22Rv1 (cell line): ENCODE results near the gene LRRC39.

ENCODE experiments used
- ZFX ChIP-seq: fragments of 450-650 bp; IDR thresholded peaks from 2 replicates; pipeline ENCODE4 v1.6.1; 2017; ENCODE audit warnings: antibody characterized with exemption, borderline replicate concordance
- TF ChIP-seq, protein P1 (sequence below): fragments of 450-650 bp; IDR thresholded peaks from 2 replicates; pipeline ENCODE4 v1.5.1; 2017; ENCODE audit warnings: mild to moderate bottlenecking

DNA sequence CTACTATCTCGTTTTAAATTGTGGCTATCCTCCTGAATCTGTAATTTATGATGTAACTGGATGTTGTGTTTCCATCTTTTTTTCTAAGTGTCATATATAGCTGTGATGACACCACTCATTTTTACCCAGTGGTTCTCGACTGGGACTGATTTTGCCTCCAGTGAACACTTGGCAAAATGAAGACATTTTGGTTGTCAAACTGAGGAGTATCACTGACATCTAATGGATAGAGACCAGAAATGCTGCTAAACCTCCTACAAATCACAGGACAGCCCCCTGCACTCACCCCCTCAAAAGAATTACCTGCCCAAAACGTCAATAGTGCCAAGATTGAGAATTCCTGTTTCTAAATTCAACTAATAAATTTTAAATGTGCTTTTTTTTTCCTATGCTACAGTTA lies 43.2 kb downstream of the LRRC39 start:
- TF ChIP-seq, protein P1, sequence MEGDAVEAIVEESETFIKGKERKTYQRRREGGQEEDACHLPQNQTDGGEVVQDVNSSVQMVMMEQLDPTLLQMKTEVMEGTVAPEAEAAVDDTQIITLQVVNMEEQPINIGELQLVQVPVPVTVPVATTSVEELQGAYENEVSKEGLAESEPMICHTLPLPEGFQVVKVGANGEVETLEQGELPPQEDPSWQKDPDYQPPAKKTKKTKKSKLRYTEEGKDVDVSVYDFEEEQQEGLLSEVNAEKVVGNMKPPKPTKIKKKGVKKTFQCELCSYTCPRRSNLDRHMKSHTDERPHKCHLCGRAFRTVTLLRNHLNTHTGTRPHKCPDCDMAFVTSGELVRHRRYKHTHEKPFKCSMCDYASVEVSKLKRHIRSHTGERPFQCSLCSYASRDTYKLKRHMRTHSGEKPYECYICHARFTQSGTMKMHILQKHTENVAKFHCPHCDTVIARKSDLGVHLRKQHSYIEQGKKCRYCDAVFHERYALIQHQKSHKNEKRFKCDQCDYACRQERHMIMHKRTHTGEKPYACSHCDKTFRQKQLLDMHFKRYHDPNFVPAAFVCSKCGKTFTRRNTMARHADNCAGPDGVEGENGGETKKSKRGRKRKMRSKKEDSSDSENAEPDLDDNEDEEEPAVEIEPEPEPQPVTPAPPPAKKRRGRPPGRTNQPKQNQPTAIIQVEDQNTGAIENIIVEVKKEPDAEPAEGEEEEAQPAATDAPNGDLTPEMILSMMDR = no peak
- no peak for TF ChIP-seq ZFX
